ENCODE measurements around the gene C8B. TPM values are rescaled to one million over a fixed set of nuclear protein-coding genes. Genes with fewer than 3 reads are reported as not detected.

Gene C8B
- total and polyA plus RNA-seq, 2 of the 13 experiments (the other 11 are each of a cell fraction or from before 2014, with no cell fraction given) = 8.4 to 11.3 TPM

DNA sequence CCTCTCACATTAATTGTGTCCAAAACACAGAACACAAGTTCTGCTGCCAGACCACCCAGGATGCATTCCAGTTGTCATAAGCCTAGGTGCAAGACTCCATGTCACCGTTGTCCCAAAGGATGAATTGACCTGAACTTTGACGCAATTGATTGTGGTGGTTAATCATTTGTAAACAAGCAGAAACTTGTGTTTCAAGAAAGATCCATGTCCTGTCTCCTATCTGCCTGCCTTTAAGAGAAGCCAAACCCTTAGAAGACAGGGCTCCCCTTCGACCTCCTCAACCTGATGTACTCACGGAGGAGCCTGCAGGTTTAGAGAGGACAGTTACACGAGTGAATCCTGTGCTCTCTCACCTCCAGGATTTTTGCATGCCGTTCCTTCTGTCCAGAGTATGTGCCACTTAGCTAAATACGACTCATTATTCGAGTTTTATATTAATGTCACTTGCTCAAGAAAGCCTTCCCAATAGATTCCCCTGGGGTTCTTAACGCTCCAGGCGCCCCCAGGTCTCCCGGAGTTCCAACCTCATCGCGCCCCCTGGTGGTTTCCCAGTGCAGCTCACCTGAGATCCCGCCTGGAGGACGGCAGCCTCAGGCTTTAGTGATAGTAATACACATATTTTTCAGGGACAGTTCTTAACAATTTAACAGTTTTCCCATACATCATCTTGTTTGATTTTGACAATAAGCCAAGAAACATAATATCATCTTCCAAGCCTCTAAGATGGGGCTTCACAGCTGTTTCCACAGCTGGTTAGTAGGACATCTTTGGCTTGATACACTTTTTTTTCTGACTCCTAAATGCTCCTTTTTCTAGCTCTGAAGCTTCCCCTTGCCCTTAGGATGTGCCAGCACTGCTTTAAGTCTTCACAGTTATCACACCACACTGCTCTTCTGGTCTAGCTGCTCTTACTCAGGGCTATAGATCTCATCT is 2.4 kb upstream of the C8B start (continued):
- TF ChIP-seq, protein P1, sequence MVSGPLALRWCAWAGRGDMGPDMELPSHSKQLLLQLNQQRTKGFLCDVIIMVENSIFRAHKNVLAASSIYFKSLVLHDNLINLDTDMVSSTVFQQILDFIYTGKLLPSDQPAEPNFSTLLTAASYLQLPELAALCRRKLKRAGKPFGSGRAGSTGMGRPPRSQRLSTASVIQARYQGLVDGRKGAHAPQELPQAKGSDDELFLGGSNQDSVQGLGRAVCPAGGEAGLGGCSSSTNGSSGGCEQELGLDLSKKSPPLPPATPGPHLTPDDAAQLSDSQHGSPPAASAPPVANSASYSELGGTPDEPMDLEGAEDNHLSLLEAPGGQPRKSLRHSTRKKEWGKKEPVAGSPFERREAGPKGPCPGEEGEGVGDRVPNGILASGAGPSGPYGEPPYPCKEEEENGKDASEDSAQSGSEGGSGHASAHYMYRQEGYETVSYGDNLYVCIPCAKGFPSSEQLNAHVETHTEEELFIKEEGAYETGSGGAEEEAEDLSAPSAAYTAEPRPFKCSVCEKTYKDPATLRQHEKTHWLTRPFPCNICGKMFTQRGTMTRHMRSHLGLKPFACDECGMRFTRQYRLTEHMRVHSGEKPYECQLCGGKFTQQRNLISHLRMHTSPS (CRISPR knock-in tag; IDR thresholded peaks at IDR 0.05; ENCODE audit: low read depth) = no peak
- TF ChIP-seq ZNF256 (CRISPR knock-in tag; conservative IDR thresholded peaks at IDR 0.05) (no peak), ZFP1 (CRISPR knock-in tag; IDR thresholded peaks at IDR 0.05) (no peak), ZNF224 (CRISPR knock-in tag; IDR thresholded peaks at IDR 0.05) (0 out of 2 replicates have a peak, but pooled peaks have one; percentile 44), CHD4 (IDR thresholded peaks at IDR 0.05; ENCODE audit: borderline replicate concordance, low read length) (peak; percentile 41; the same call in 1 of the 2 replicates), SAP130 (CRISPR knock-in tag; IDR thresholded peaks at IDR 0.05; ENCODE audit: low read depth) (peak; percentile 41), RELA (CRISPR knock-in tag; IDR thresholded peaks at IDR 0.05) (no peak), FOXP1 (IDR thresholded peaks at IDR 0.05) (no peak), FOXP1 (CRISPR knock-in tag; IDR thresholded peaks at IDR 0.05) (peak; percentile 69; the same call in 1 of the 2 replicates), ZFP82 (CRISPR knock-in tag; IDR thresholded peaks at IDR 0.05; ENCODE audit: borderline replicate concordance) (no peak; the same call in 1 of the 2 replicates), ZMYM3 (CRISPR knock-in tag; IDR thresholded peaks at IDR 0.05) (no peak; the same call in 1 of the 2 replicates), FOXO1 (CRISPR knock-in tag; IDR thresholded peaks at IDR 0.05) (peak; percentile 54; the same call in 1 of the 2 replicates), ZSCAN12 (CRISPR knock-in tag; IDR thresholded peaks at IDR 0.05) (no peak)
- TF ChIP-seq, protein P2, sequence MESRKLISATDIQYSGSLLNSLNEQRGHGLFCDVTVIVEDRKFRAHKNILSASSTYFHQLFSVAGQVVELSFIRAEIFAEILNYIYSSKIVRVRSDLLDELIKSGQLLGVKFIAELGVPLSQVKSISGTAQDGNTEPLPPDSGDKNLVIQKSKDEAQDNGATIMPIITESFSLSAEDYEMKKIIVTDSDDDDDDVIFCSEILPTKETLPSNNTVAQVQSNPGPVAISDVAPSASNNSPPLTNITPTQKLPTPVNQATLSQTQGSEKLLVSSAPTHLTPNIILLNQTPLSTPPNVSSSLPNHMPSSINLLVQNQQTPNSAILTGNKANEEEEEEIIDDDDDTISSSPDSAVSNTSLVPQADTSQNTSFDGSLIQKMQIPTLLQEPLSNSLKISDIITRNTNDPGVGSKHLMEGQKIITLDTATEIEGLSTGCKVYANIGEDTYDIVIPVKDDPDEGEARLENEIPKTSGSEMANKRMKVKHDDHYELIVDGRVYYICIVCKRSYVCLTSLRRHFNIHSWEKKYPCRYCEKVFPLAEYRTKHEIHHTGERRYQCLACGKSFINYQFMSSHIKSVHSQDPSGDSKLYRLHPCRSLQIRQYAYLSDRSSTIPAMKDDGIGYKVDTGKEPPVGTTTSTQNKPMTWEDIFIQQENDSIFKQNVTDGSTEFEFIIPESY (CRISPR knock-in tag; IDR thresholded peaks at IDR 0.05) = peak; percentile 88
- TF ChIP-seq, protein P3, sequence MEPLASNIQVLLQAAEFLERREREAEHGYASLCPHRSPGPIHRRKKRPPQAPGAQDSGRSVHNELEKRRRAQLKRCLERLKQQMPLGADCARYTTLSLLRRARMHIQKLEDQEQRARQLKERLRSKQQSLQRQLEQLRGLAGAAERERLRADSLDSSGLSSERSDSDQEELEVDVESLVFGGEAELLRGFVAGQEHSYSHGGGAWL (CRISPR knock-in tag; IDR thresholded peaks at IDR 0.05) = no peak
- TF ChIP-seq, protein P4, sequence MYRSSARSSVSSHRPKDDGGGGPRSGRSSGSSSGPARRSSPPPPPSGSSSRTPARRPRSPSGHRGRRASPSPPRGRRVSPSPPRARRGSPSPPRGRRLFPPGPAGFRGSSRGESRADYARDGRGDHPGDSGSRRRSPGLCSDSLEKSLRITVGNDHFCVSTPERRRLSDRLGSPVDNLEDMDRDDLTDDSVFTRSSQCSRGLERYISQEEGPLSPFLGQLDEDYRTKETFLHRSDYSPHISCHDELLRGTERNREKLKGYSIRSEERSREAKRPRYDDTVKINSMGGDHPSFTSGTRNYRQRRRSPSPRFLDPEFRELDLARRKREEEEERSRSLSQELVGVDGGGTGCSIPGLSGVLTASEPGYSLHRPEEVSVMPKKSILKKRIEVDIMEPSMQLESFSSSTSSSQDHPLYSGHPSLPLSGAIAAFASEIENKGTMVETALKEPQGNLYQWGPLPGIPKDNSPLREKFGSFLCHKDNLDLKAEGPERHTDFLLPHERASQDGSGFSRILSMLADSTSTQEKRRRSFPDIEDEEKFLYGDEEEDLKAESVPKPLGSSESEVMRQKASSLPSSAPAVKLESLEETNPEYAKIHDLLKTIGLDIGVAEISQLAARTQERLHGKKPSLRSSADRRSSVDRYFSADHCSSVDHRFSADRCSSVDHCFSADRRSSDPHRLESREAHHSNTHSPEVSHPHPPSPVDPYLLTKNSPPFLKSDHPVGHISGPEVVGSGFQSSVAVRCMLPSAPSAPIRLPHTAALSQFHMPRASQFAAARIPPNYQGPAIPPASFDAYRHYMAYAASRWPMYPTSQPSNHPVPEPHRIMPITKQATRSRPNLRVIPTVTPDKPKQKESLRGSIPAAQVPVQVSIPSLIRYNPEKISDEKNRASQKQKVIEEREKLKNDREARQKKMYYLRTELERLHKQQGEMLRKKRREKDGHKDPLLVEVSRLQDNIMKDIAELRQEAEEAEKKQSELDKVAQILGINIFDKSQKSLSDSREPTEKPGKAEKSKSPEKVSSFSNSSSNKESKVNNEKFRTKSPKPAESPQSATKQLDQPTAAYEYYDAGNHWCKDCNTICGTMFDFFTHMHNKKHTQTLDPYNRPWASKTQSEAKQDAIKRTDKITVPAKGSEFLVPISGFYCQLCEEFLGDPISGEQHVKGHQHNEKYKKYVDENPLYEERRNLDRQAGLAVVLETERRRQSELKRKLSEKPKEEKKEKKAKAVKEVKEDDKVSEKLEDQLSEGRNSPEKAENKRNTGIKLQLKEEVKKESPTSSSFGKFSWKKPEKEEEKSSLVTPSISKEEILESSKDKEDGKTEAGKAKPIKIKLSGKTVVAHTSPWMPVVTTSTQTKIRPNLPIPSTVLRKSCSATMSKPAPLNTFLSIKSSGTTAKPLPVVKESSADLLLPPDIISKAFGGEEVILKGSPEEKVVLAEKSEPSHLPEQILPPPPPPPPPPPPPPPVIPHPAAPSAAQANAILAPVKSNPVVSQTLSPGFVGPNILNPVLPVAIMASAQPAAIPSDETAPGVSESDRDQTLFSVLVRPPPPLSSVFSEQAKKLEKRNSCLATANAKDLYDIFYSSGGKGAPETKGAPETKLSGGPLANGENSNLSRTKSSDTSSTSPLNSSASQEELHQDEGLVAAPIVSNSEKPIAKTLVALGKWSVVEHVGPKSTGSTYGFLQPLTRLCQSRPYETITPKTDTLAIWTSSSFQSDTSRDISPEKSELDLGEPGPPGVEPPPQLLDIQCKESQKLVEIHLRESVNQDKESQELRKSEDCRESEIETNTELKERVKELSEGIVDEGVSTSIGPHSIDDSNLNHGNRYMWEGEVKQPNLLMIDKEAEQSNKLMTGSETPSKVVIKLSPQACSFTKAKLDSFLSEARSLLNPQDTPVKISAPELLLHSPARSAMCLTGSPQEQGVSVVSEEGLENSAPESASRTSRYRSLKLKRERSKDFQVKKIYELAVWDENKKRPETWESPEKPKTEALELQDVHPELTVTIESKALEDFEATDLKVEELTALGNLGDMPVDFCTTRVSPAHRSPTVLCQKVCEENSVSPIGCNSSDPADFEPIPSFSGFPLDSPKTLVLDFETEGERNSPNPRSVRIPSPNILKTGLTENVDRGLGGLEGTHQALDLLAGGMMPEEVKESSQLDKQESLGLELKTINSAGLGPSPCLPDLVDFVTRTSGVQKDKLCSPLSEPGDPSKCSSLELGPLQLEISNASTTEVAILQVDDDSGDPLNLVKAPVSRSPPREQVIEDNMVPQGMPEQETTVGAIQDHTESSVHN (CRISPR knock-in tag; IDR thresholded peaks at IDR 0.05) = no peak
- TF ChIP-seq, protein P5, sequence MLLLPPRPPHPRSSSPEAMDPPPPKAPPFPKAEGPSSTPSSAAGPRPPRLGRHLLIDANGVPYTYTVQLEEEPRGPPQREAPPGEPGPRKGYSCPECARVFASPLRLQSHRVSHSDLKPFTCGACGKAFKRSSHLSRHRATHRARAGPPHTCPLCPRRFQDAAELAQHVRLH (CRISPR knock-in tag; IDR thresholded peaks at IDR 0.05; ENCODE audit: borderline replicate concordance, low read depth) = 0 out of 2 replicates have a peak, but pooled peaks have one; percentile 40

All from HepG2 (cell line).